Glutamatergic neuron (in vitro differentiated cells): ENCODE results near the gene ZNF331. TPM values are rescaled to one million over a fixed set of nuclear protein-coding genes. Genes with fewer than 3 reads are reported as not detected.

Experiments used
- DNase-seq: peaks from one replicate; pipeline ENCODE4 v3.0.0; 2022
- H3K27ac Mint-ChIP-seq: one replicate; pipeline ENCODE4 v1.8.0; 2020; ENCODE audit warnings: mild to moderate bottlenecking, mixed read lengths, inconsistent platforms; ENCODE audit not compliant: unreplicated experiment
- H3K27me3 Mint-ChIP-seq: one replicate; pipeline ENCODE4 v1.8.0; 2020; ENCODE audit warnings: mild to moderate bottlenecking, moderate library complexity, mixed read lengths, inconsistent platforms; ENCODE audit not compliant: unreplicated experiment
- H3K36me3 Mint-ChIP-seq: one replicate; pipeline ENCODE4 v1.8.0; 2020; ENCODE audit warnings: mild to moderate bottlenecking, mixed read lengths, inconsistent platforms; ENCODE audit not compliant: unreplicated experiment
- H3K4me1 Mint-ChIP-seq: one replicate; pipeline ENCODE4 v1.8.0; 2020; ENCODE audit warnings: mild to moderate bottlenecking, low read depth, mixed read lengths, inconsistent platforms; ENCODE audit not compliant: unreplicated experiment
- H3K4me3 Mint-ChIP-seq: one replicate; pipeline ENCODE4 v1.8.0; 2020; ENCODE audit warnings: mild to moderate bottlenecking, mixed read lengths, inconsistent platforms; ENCODE audit not compliant: unreplicated experiment
- H3K9me3 Mint-ChIP-seq: one replicate; pipeline ENCODE4 v1.8.0; 2020; ENCODE audit warnings: mild to moderate bottlenecking, moderate library complexity, mixed read lengths, inconsistent platforms; ENCODE audit not compliant: unreplicated experiment
- CTCF ChIP-seq: fragments of 200-600 bp; sonication (generic); IDR thresholded peaks from one replicate; pipeline ENCODE4 v1.5.0; 2021; ENCODE audit not compliant: partially characterized antibody, unreplicated experiment
- total RNA-seq: library from RNA; stranded (reverse); fragmentation: NEBNext Ultra II Directional; extraction: Animal tissue kit (Norgen Biotek cat#: 25700); gene quantifications from one replicate; pipeline ENCODE4 v1.2.1, GENCODE V29; 2021; ENCODE audit not compliant: unreplicated experiment

Gene ZNF331
- total RNA-seq, 1 donor from 2014 or later = 13.3 TPM

- no peaks in the 10 kb centered on the region for H3K9me3 Mint-ChIP-seq
- H3K4me1 Mint-ChIP-seq = peaks cover 9% of the 10 kb centered on the region
- H3K4me3 Mint-ChIP-seq = peak overlapping the region; percentile 81
- no peak for DNase-seq
- peak overlapping the region; percentile 52 for H3K27ac Mint-ChIP-seq
- H3K36me3 Mint-ChIP-seq = no peaks in the 10 kb centered on the region
- TF ChIP-seq CTCF = no peak
- H3K27me3 Mint-ChIP-seq = no peaks in the 10 kb centered on the region
These were observed 33.1 kb upstream of the ZNF331 start for GRCh38 chr19:53504885-53505284.

GRCh38 chr19:53506728-53507127 is 31.2 kb upstream of the ZNF331 start:
- no peak overlapping the region for H3K27ac Mint-ChIP-seq
- no peaks in the 10 kb centered on the region for H3K36me3 Mint-ChIP-seq

GRCh38 chr19:53507523-53508442 is 30.2 kb upstream of the ZNF331 start:
- no peaks in the 10 kb centered on the region for H3K9me3 Mint-ChIP-seq
- no peaks in the 10 kb centered on the region for H3K36me3 Mint-ChIP-seq
- H3K4me1 Mint-ChIP-seq = peaks cover 9% of the 10 kb centered on the region
- H3K4me3 Mint-ChIP-seq = no peak overlapping the region
- no peak for DNase-seq
- H3K27me3 Mint-ChIP-seq = no peaks in the 10 kb centered on the region
- no peak for TF ChIP-seq CTCF
- H3K27ac Mint-ChIP-seq = no peak overlapping the region

More at GRCh38 chr19:53506728-53507127, 31.2 kb upstream of the ZNF331 start:
- no peak overlapping the region for H3K4me3 Mint-ChIP-seq
- H3K9me3 Mint-ChIP-seq = no peaks in the 10 kb centered on the region
- DNase-seq = no peak
- no peak for TF ChIP-seq CTCF
- H3K4me1 Mint-ChIP-seq = peaks cover 9% of the 10 kb centered on the region
- H3K27me3 Mint-ChIP-seq = no peaks in the 10 kb centered on the region

GRCh38 chr19:53509443-53509842 is 28.5 kb upstream of the ZNF331 start:
- H3K27ac Mint-ChIP-seq = no peak overlapping the region

More at GRCh38 chr19:53509443-53509842, 28.5 kb upstream of the ZNF331 start:
- Mint-ChIP-seq H3K36me3 (no peaks in the 10 kb centered on the region), H3K4me1 (peaks cover 6% of the 10 kb centered on the region), H3K4me3 (no peak overlapping the region), H3K9me3 (no peaks in the 10 kb centered on the region), H3K27me3 (no peaks in the 10 kb centered on the region)
- no peak for TF ChIP-seq CTCF
- DNase-seq = no peak
